Measurements from ENCODE around the gene PTGES.

The PTGES gene

GRCh38 chr9:129710169-129710453, 42.7 kb downstream of the PTGES start:
- Histone ChIP-seq H3K4me1 (ENCODE audit: control insufficient read depth, insufficient read depth, low read length) (peaks cover 30% of the 10 kb centered on the region), H3K9ac (ENCODE audit: low read depth, low read length) (no peak overlapping the region), H3K27me3 (ENCODE audit: control insufficient read depth, insufficient read depth, low read length) (peaks cover 6% of the 10 kb centered on the region), H3K36me3 (ENCODE audit: insufficient read depth, low read length) (no peaks in the 10 kb centered on the region), H3K4me2 (ENCODE audit: low read length) (no peak overlapping the region), H3K4me3 (ENCODE audit: low read length) (no peak overlapping the region), H3K9me3 (replicated peaks; ENCODE audit: low read length) (no peaks in the 10 kb centered on the region)

GRCh38 chr9:129709438-129710168, 43.2 kb downstream of the PTGES start:
- Histone ChIP-seq H3K9me3 (replicated peaks; ENCODE audit: low read length) (no peaks in the 10 kb centered on the region), H3K27me3 (ENCODE audit: control insufficient read depth, insufficient read depth, low read length) (peaks cover 5% of the 10 kb centered on the region), H3K4me3 (ENCODE audit: low read length) (no peak overlapping the region), H3K4me2 (ENCODE audit: low read length) (no peak overlapping the region), H3K4me1 (ENCODE audit: control insufficient read depth, insufficient read depth, low read length) (peaks cover 26% of the 10 kb centered on the region), H3K9ac (ENCODE audit: low read depth, low read length) (no peak overlapping the region), H3K36me3 (ENCODE audit: insufficient read depth, low read length) (no peaks in the 10 kb centered on the region)

GRCh38 chr9:129708793-129709192, 44.0 kb downstream of the PTGES start:
- no peak overlapping the region for H3K4me3 ChIP-seq (ENCODE audit: low read length)
- H3K4me1 ChIP-seq (ENCODE audit: control insufficient read depth, insufficient read depth, low read length), result peaks cover 21% of the 10 kb centered on the region
- H3K9me3 ChIP-seq (replicated peaks; ENCODE audit: low read length), result no peaks in the 10 kb centered on the region
- no peak overlapping the region for H3K9ac ChIP-seq (ENCODE audit: low read depth, low read length)
- no peaks in the 10 kb centered on the region for H3K36me3 ChIP-seq (ENCODE audit: insufficient read depth, low read length)
- no peak overlapping the region for H3K4me2 ChIP-seq (ENCODE audit: low read length)
- H3K27me3 ChIP-seq (ENCODE audit: control insufficient read depth, insufficient read depth, low read length), result peaks cover 12% of the 10 kb centered on the region

GRCh38 chr9:129704807-129705206, 48.0 kb downstream of the PTGES start:
- H3K4me1 ChIP-seq (ENCODE audit: control insufficient read depth, insufficient read depth, low read length), result peaks cover 18% of the 10 kb centered on the region
- H3K36me3 ChIP-seq (ENCODE audit: insufficient read depth, low read length), result no peaks in the 10 kb centered on the region
- no peak overlapping the region for H3K4me2 ChIP-seq (ENCODE audit: low read length)
- no peak overlapping the region for H3K9ac ChIP-seq (ENCODE audit: low read depth, low read length)
- peaks cover 20% of the 10 kb centered on the region for H3K27me3 ChIP-seq (ENCODE audit: control insufficient read depth, insufficient read depth, low read length)
- no peak overlapping the region for H3K4me3 ChIP-seq (ENCODE audit: low read length)
- H3K9me3 ChIP-seq (replicated peaks; ENCODE audit: low read length), result no peaks in the 10 kb centered on the region

GRCh38 chr9:129703667-129704355, 49.0 kb downstream of the PTGES start:
- H3K36me3 ChIP-seq (ENCODE audit: insufficient read depth, low read length), result no peaks in the 10 kb centered on the region
- peaks cover 20% of the 10 kb centered on the region for H3K4me1 ChIP-seq (ENCODE audit: control insufficient read depth, insufficient read depth, low read length)
- peaks cover 21% of the 10 kb centered on the region for H3K27me3 ChIP-seq (ENCODE audit: control insufficient read depth, insufficient read depth, low read length)
- H3K9ac ChIP-seq (ENCODE audit: low read depth, low read length), result no peak overlapping the region
- H3K4me3 ChIP-seq (ENCODE audit: low read length), result no peak overlapping the region
- no peaks in the 10 kb centered on the region for H3K9me3 ChIP-seq (replicated peaks; ENCODE audit: low read length)
- no peak overlapping the region for H3K4me2 ChIP-seq (ENCODE audit: low read length)

- H3K4me2 ChIP-seq (ENCODE audit: low read length), result peak overlapping the region; percentile 22
- peaks cover 24% of the 10 kb centered on the region for H3K27me3 ChIP-seq (ENCODE audit: control insufficient read depth, insufficient read depth, low read length)
- no peak overlapping the region for H3K9ac ChIP-seq (ENCODE audit: low read depth, low read length)
- H3K36me3 ChIP-seq (ENCODE audit: insufficient read depth, low read length), result no peaks in the 10 kb centered on the region
- no peaks in the 10 kb centered on the region for H3K9me3 ChIP-seq (replicated peaks; ENCODE audit: low read length)
- H3K4me1 ChIP-seq (ENCODE audit: control insufficient read depth, insufficient read depth, low read length), result peaks cover 29% of the 10 kb centered on the region
- H3K4me3 ChIP-seq (ENCODE audit: low read length), result no peak overlapping the region
Measured at GRCh38 chr9:129702589-129703520, 50.0 kb downstream of the PTGES start.

- Histone ChIP-seq H3K4me2 (ENCODE audit: low read length) (no peak overlapping the region), H3K9ac (ENCODE audit: low read depth, low read length) (no peak overlapping the region), H3K4me1 (ENCODE audit: control insufficient read depth, insufficient read depth, low read length) (peaks cover 42% of the 10 kb centered on the region), H3K27me3 (ENCODE audit: control insufficient read depth, insufficient read depth, low read length) (peaks cover 24% of the 10 kb centered on the region), H3K9me3 (replicated peaks; ENCODE audit: low read length) (no peaks in the 10 kb centered on the region), H3K36me3 (ENCODE audit: insufficient read depth, low read length) (no peaks in the 10 kb centered on the region), H3K4me3 (ENCODE audit: low read length) (no peak overlapping the region)
Measured at GRCh38 chr9:129701549-129701948, 51.3 kb downstream of the PTGES start.

- Histone ChIP-seq H3K4me3 (ENCODE audit: low read length) (no peak overlapping the region), H3K4me1 (ENCODE audit: control insufficient read depth, insufficient read depth, low read length) (peaks cover 43% of the 10 kb centered on the region), H3K27me3 (ENCODE audit: control insufficient read depth, insufficient read depth, low read length) (peaks cover 25% of the 10 kb centered on the region), H3K4me2 (ENCODE audit: low read length) (no peak overlapping the region), H3K9me3 (replicated peaks; ENCODE audit: low read length) (no peaks in the 10 kb centered on the region), H3K36me3 (ENCODE audit: insufficient read depth, low read length) (no peaks in the 10 kb centered on the region), H3K9ac (ENCODE audit: low read depth, low read length) (no peak overlapping the region)
Measured at GRCh38 chr9:129701054-129701453, 51.8 kb downstream of the PTGES start.

- H3K4me3 ChIP-seq (ENCODE audit: low read length), result no peak overlapping the region
- peaks cover 16% of the 10 kb centered on the region for H3K27me3 ChIP-seq (ENCODE audit: control insufficient read depth, insufficient read depth, low read length)
- no peaks in the 10 kb centered on the region for H3K36me3 ChIP-seq (ENCODE audit: insufficient read depth, low read length)
- H3K4me2 ChIP-seq (ENCODE audit: low read length), result peak overlapping the region; percentile 95
- H3K9me3 ChIP-seq (replicated peaks; ENCODE audit: low read length), result no peaks in the 10 kb centered on the region
- H3K9ac ChIP-seq (ENCODE audit: low read depth, low read length), result no peak overlapping the region
- H3K4me1 ChIP-seq (ENCODE audit: control insufficient read depth, insufficient read depth, low read length), result peaks cover 51% of the 10 kb centered on the region
Measured at GRCh38 chr9:129698254-129698757, 54.5 kb downstream of the PTGES start.

- Histone ChIP-seq H3K36me3 (ENCODE audit: insufficient read depth, low read length) (no peaks in the 10 kb centered on the region), H3K27me3 (ENCODE audit: control insufficient read depth, insufficient read depth, low read length) (peaks cover 11% of the 10 kb centered on the region), H3K9me3 (replicated peaks; ENCODE audit: low read length) (no peaks in the 10 kb centered on the region), H3K9ac (ENCODE audit: low read depth, low read length) (peak overlapping the region; percentile 85), H3K4me1 (ENCODE audit: control insufficient read depth, insufficient read depth, low read length) (peaks cover 46% of the 10 kb centered on the region), H3K4me2 (ENCODE audit: low read length) (peak overlapping the region; percentile 95), H3K4me3 (ENCODE audit: low read length) (peak overlapping the region; percentile 68)
Measured at GRCh38 chr9:129697656-129698253, 55.1 kb downstream of the PTGES start.

Data from skeletal muscle satellite cell (primary cell).